HEK293T (cell line): ENCODE data around the gene PDE6C.

Source experiments
- BHLHE40 ChIP-seq: fragments of 450-650 bp; IDR thresholded peaks from 2 replicates; pipeline ENCODE4 v1.6.1; 2016; ENCODE audit warnings: mild to moderate bottlenecking, moderate library complexity, borderline replicate concordance
- FOXK2 ChIP-seq: fragments of 450-650 bp; IDR thresholded peaks from 2 replicates; pipeline ENCODE4 v1.6.1; 2016; ENCODE audit warnings: mild to moderate bottlenecking
- L3MBTL2 ChIP-seq: fragments of 450-650 bp; conservative IDR thresholded peaks from 2 replicates; pipeline ENCODE4 v1.6.1; 2016; ENCODE audit warnings: mild to moderate bottlenecking

- no peak for TF ChIP-seq L3MBTL2
- no peak for TF ChIP-seq BHLHE40
- TF ChIP-seq FOXK2 = no peak
Observed at GRCh38 chr10:93654201-93654600, 41.9 kb downstream of the PDE6C start.
